SJCRH30 (cell line): ENCODE measurements around the gene DNAJC30. TPM values are rescaled to one million over a fixed set of nuclear protein-coding genes. Genes with fewer than 3 reads are reported as not detected.
"Not testable (repeated sequence)": the region's sequence is repeated elsewhere in the genome, so short reads cannot be mapped to it uniquely, and the experiment has no call there.

ENCODE experiments used
- DNase-seq, 2 experiments: peaks; one replicate each; pipeline ENCODE4 v3.0.0-alpha.2; 2015 to 2020
- H3K27ac ChIP-seq: fragments of 250-450 bp; sonication (Bioruptor Pico); 2 replicates; pipeline ENCODE4 v1.5.1; 2020; ENCODE audit warnings: mild to moderate bottlenecking, moderate library complexity
- H3K27me3 ChIP-seq: fragments of 250-450 bp; sonication (Bioruptor Pico); 2 replicates; pipeline ENCODE4 v1.5.1; 2020; ENCODE audit warnings: mild to moderate bottlenecking, moderate library complexity
- H3K36me3 ChIP-seq: fragments of 250-450 bp; sonication (Bioruptor Pico); 2 replicates; pipeline ENCODE4 v1.5.1; 2020; ENCODE audit warnings: mild to moderate bottlenecking, moderate library complexity
- H3K4me1 ChIP-seq: fragments of 250-450 bp; sonication (Bioruptor Pico); 2 replicates; pipeline ENCODE4 v1.5.1; 2020; ENCODE audit warnings: mild to moderate bottlenecking, moderate library complexity
- H3K4me3 ChIP-seq: fragments of 250-450 bp; sonication (Bioruptor Pico); 2 replicates; pipeline ENCODE4 v1.5.1; 2020; ENCODE audit warnings: mild to moderate bottlenecking, moderate library complexity
- H3K9me3 ChIP-seq: fragments of 250-450 bp; sonication (Bioruptor Pico); replicated peaks from 2 replicates; pipeline ENCODE4 v1.5.1; 2020; ENCODE audit warnings: mild to moderate bottlenecking, moderate library complexity
- total RNA-seq: library from RNA; depleted of rRNA; stranded (reverse); fragments of >200 nt; shearing (Covaris generic); gene quantifications from 2 replicates; pipeline ENCODE4 v1.2.3, GENCODE V29; 2014

The DNAJC30 gene
- total RNA-seq, 1 experiment from 2014 or later = 5.1 TPM

- Histone ChIP-seq H3K36me3 (peaks cover 7% of the 10 kb centered on the region), H3K27ac (no peak overlapping the region), H3K27me3 (no peaks in the 10 kb centered on the region), H3K4me3 (no peak overlapping the region), H3K9me3 (no peaks in the 10 kb centered on the region), H3K4me1 (peaks cover 6% of the 10 kb centered on the region)
- no peak for DNase-seq
These were observed 3.5 kb downstream of the DNAJC30 start for GRCh38 chr7:73679709-73680108.

GRCh38 chr7:73678862-73679261 lies 4.4 kb downstream of the DNAJC30 start:
- H3K27ac ChIP-seq = no peak overlapping the region
- no peak for DNase-seq
- no peaks in the 10 kb centered on the region for H3K27me3 ChIP-seq
- no peaks in the 10 kb centered on the region for H3K9me3 ChIP-seq
- peaks cover 6% of the 10 kb centered on the region for H3K4me1 ChIP-seq
- no peak overlapping the region for H3K4me3 ChIP-seq
- peaks cover 7% of the 10 kb centered on the region for H3K36me3 ChIP-seq

- not testable (repeated sequence) for H3K27ac ChIP-seq, H3K36me3 ChIP-seq, DNase-seq, H3K9me3 ChIP-seq, H3K4me1 ChIP-seq, H3K27me3 ChIP-seq, H3K4me3 ChIP-seq
These were observed 7.2 kb downstream of the DNAJC30 start for GRCh38 chr7:73676062-73676461.

GRCh38 chr7:73674468-73675124 lies 8.7 kb downstream of the DNAJC30 start:
- 0 out of 2 replicates have a peak, but pooled peaks cover under 1% of the 10 kb centered on the region for H3K27me3 ChIP-seq
- H3K27ac ChIP-seq = no peak overlapping the region
- peaks cover 4% of the 10 kb centered on the region; the same call in 1 of the 2 replicates for H3K4me1 ChIP-seq
- no peak overlapping the region for H3K4me3 ChIP-seq
- peaks cover 7% of the 10 kb centered on the region for H3K36me3 ChIP-seq
- no peaks in the 10 kb centered on the region for H3K9me3 ChIP-seq
- DNase-seq = no peak

- H3K4me1 ChIP-seq = peaks cover 4% of the 10 kb centered on the region; the same call in 1 of the 2 replicates
- no peak for DNase-seq
- 0 out of 2 replicates have a peak, but pooled peaks cover 7% of the 10 kb centered on the region for H3K27me3 ChIP-seq
- no peaks in the 10 kb centered on the region for H3K36me3 ChIP-seq
- H3K4me3 ChIP-seq = no peak overlapping the region
- no peaks in the 10 kb centered on the region for H3K9me3 ChIP-seq
- no peak overlapping the region for H3K27ac ChIP-seq
These were observed 11.3 kb downstream of the DNAJC30 start for GRCh38 chr7:73671857-73672445.

- peak in 1 of 2 experiments; percentile 40 for DNase-seq
- Histone ChIP-seq H3K9me3 (no peaks in the 10 kb centered on the region), H3K36me3 (no peaks in the 10 kb centered on the region), H3K27ac (no peak overlapping the region), H3K27me3 (peaks cover 7% of the 10 kb centered on the region; the same call in 1 of the 2 replicates), H3K4me3 (peak overlapping the region; percentile 36), H3K4me1 (peaks cover 4% of the 10 kb centered on the region; the same call in 1 of the 2 replicates)
These were observed 12.0 kb downstream of the DNAJC30 start for GRCh38 chr7:73671322-73671661.

- Histone ChIP-seq H3K9me3 (no peaks in the 10 kb centered on the region), H3K4me3 (no peak overlapping the region), H3K27ac (no peak overlapping the region), H3K27me3 (peaks cover 13% of the 10 kb centered on the region), H3K4me1 (peaks cover 4% of the 10 kb centered on the region; the same call in 1 of the 2 replicates), H3K36me3 (no peaks in the 10 kb centered on the region)
- no peak for DNase-seq
These were observed 13.3 kb downstream of the DNAJC30 start for GRCh38 chr7:73669858-73670385.

- H3K27ac ChIP-seq = no peak overlapping the region
- H3K36me3 ChIP-seq = no peaks in the 10 kb centered on the region
- no peak overlapping the region for H3K4me3 ChIP-seq
- peaks cover 4% of the 10 kb centered on the region; the same call in 1 of the 2 replicates for H3K4me1 ChIP-seq
- peaks cover 16% of the 10 kb centered on the region for H3K27me3 ChIP-seq
- no peaks in the 10 kb centered on the region for H3K9me3 ChIP-seq
- DNase-seq = no peak
These were observed 14.0 kb downstream of the DNAJC30 start for GRCh38 chr7:73669288-73669701.

GRCh38 chr7:73668886-73669230 lies 14.4 kb downstream of the DNAJC30 start:
- H3K9me3 ChIP-seq = no peaks in the 10 kb centered on the region
- no peak overlapping the region for H3K4me3 ChIP-seq
- DNase-seq = no peak
- peaks cover 16% of the 10 kb centered on the region for H3K27me3 ChIP-seq
- H3K4me1 ChIP-seq = peaks cover 4% of the 10 kb centered on the region; the same call in 1 of the 2 replicates
- H3K36me3 ChIP-seq = no peaks in the 10 kb centered on the region
- no peak overlapping the region for H3K27ac ChIP-seq

- DNase-seq = peak; percentile 43 to 55
These were observed 15.0 kb downstream of the DNAJC30 start for GRCh38 chr7:73668103-73668885.

GRCh38 chr7:73667344-73668102 lies 15.7 kb downstream of the DNAJC30 start, which contains the start of gene VPS37D:
VPS37D (plus strand) TSS chr7:73667831; CDS start chr7:73667959, 128 bp downstream.
- peaks cover 16% of the 10 kb centered on the region for H3K27me3 ChIP-seq
- H3K4me3 ChIP-seq = peak within 1 kb of the TSS; percentile 47
- DNase-seq = peak; percentile 93 to 96
- peaks cover 4% of the 10 kb centered on the region; the same call in 1 of the 2 replicates for H3K4me1 ChIP-seq
- no peak within 1 kb of the TSS for H3K27ac ChIP-seq
- peaks cover 5% of the 10 kb centered on the region; the same call in 1 of the 2 replicates for H3K9me3 ChIP-seq
- H3K36me3 ChIP-seq = no peaks in the 10 kb centered on the region

More at GRCh38 chr7:73668103-73668885, 15.0 kb downstream of the DNAJC30 start:
- Histone ChIP-seq H3K27me3 (peaks cover 16% of the 10 kb centered on the region), H3K27ac (no peak overlapping the region), H3K9me3 (no peaks in the 10 kb centered on the region), H3K36me3 (no peaks in the 10 kb centered on the region), H3K4me3 (peak overlapping the region; percentile 47), H3K4me1 (peaks cover 4% of the 10 kb centered on the region; the same call in 1 of the 2 replicates)

- DNase-seq = no peak
- Histone ChIP-seq H3K27ac (no peak overlapping the region), H3K4me3 (no peak overlapping the region), H3K27me3 (peaks cover 10% of the 10 kb centered on the region), H3K9me3 (peaks cover 5% of the 10 kb centered on the region; the same call in 1 of the 2 replicates), H3K4me1 (no peaks in the 10 kb centered on the region), H3K36me3 (no peaks in the 10 kb centered on the region)
These were observed 20.2 kb downstream of the DNAJC30 start for GRCh38 chr7:73663033-73663432.

- DNase-seq, H3K4me1 ChIP-seq, H3K27ac ChIP-seq, H3K4me3 ChIP-seq, H3K36me3 ChIP-seq, H3K9me3 ChIP-seq, H3K27me3 ChIP-seq: not testable (repeated sequence)
These were observed 22.7 kb downstream of the DNAJC30 start for GRCh38 chr7:73660594-73660993.

- no peak for DNase-seq
- Histone ChIP-seq H3K27ac (no peak overlapping the region), H3K4me1 (no peaks in the 10 kb centered on the region), H3K4me3 (no peak overlapping the region), H3K27me3 (0 out of 2 replicates have a peak, but pooled peaks cover 4% of the 10 kb centered on the region), H3K9me3 (peaks cover 9% of the 10 kb centered on the region; the same call in 1 of the 2 replicates), H3K36me3 (no peaks in the 10 kb centered on the region)
These were observed 23.3 kb downstream of the DNAJC30 start for GRCh38 chr7:73659983-73660382.
